GF-D8 (cell line): ENCODE data around the gene DIP2C.
"Not testable (repeated sequence)": the region's sequence is repeated elsewhere in the genome, so short reads cannot be mapped to it uniquely, and the experiment has no call there.

ENCODE experiments used
- DNase-seq: peaks from one replicate; lab custom pipeline; 2025; lab: John Stamatoyannopoulos, UW

The DIP2C gene

GRCh38 chr10:352476-353235 is 336.8 kb downstream of the DIP2C start:
- DNase-seq = no peak

DNA sequence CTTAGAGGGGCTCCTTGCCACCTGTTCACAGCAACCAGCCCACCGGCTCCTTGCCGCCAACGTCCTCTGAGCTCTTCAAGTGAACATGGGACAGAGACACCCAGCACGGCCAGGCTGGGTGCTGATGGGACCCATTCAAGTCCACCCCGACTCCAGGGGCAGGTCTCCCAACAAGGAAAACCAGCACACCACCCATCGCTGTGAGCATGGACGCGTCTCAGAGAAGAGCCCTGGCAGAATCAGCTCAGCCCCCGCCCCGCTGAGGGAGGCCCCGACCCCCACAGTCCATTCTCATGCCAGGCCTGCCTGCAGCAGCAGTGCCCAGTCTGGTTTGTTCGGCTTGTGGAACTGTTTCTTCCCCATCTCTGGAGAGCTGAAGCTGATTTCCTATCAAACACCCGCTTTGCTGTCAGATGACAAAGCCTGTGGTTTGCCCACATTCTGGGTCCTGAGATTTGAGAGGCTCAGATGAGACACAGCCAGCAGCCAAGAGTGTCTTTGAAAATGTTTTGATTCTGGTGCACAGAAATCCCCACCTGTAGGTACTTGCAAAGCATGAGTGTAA is 337.6 kb downstream of the DIP2C start:
- no peak for DNase-seq

DNA sequence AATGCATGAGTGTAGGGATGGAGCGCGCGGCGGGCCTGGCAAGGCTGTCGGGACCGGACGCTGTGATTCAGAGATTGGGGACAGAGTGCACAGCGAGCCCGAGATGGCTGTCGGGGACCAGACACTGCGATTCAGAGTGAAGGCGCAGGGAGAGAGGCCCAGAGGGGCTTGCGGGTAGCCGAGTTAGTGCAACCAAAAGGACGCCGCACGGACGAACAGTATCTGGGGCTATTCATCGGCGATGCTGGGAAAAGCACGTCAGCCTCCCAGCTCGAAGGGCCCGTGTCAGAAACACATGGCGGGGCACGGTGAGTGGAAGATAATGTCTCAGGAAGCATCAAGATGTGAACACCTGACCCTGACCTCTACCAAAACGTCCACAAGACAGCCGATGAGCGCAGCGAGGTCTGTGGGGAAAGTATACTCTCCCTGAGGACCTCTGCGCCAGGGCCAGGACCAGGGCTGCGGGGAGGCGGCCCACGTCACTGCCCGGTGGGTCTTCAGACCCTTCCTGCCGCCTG is 338.4 kb downstream of the DIP2C start:
- no peak for DNase-seq

- DNase-seq = no peak
These were observed 340.4 kb downstream of the DIP2C start for GRCh38 chr10:349081-349480.

DNA sequence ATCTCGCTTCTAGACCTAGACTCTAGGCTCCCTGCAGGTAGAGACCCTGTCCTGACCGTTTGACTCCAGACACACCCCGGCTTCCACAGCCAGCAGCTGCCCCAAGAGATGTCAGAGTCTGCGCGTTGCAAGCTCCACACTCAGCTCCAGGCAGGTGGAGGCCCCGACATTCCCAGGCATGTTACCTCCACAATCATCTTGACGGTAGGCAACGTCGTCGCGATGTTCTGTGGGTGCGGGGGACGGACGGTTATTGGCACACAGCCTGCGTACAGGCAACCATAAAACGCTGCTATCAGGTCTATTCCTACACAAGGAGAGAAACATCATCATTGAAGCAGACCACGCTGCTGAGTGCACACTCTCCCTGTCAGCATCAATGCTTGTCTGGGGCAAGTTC is 341.0 kb downstream of the DIP2C start:
- no peak for DNase-seq

- not testable (repeated sequence) for DNase-seq
These were observed 341.7 kb downstream of the DIP2C start for GRCh38 chr10:347774-348173.

DNA sequence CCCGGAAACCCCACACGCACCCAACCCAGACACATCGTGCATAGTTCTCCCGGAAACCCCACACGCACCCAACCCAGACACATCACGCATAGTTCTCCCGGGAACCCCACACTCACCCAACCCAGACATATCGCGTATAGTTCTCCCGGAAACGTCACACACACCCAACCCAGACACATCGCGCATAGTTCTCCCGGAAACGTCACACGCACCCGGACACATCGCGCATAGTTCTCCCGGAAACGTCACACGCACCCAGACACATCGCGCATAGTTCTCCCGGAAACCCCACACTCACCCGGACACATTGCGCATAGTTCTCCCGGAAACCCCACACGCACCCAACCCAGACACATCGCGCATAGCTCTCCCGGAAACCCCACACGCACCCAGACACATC is 342.3 kb downstream of the DIP2C start:
- not testable (repeated sequence) for DNase-seq

- DNase-seq = no peak
These were observed 344.8 kb downstream of the DIP2C start for GRCh38 chr10:344582-345200.

DNA sequence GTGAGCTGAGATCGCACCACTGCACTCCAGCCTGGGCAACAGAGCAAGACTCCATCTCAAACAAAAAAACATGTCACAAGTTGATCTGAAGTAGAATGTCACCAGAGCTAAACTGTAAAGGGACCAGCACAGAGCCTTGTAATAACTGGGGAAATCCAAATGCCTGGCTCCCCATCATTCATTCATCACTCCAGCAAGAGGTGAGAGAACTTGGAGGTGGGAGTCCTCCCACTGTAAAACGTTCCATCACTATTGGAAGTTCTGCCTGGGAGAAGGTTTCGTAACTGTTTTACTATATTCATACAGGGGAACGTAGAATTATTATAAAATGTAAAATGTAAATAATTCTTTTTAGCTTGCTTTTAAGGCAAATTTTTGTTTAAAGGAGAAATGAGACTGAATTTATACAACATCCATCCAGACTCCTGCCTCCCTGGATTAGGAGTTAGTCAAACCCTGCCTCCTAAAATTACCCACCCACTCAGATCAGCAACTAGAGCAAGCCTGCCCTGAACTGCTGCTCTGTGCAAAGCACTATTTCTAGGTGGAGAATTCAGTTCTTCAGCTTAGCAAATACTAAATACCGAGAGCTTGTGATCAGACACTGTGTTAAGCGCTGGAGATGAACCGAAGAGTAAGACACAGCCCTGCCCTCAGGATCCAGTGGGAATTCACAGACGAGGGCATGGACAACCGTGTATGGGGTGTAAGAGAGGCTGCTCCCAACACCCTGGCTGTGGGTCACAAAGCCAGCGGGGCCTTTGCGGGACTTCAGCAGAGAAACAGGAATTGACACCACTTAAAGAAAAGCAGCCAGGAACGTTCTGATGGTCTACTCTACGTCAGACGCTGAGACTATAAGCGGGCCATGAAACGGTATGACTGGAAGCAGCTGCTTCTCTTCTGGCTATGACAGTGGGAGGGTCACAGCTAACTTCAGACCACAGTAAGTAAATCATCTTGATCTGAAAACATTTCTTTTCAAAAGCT is 345.9 kb downstream of the DIP2C start:
- DNase-seq = no peak

DNA sequence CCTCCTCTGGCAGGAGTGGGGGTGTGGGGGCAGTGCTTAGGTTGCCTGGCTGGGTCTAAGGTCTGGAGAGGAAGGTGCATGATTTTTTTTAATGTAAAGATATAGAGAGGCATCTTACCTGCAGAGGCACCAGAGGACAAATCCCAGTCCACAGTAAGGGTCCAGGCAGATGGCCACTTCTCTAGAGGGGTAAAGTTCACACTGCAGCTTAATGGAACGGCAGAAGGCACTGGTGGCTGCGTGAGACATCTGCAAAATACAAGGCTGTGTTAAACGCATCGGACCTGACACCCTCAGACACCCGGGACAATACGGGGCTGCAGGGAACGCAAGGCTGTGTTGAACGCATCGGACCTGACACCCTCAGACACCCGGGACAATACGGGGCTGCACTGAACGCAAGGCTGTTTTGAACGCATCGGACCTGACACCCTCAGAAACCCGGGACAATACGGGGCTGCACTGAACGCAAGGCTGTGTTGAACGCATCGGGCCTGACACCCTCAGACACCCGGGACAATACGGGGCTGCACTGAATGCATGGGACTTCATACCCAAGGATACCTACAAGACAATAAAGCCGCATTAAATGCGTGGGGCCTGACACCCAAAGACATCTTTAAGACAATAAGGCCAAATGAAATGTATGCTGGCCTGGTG is 348.3 kb downstream of the DIP2C start:
- no peak for DNase-seq

DNA sequence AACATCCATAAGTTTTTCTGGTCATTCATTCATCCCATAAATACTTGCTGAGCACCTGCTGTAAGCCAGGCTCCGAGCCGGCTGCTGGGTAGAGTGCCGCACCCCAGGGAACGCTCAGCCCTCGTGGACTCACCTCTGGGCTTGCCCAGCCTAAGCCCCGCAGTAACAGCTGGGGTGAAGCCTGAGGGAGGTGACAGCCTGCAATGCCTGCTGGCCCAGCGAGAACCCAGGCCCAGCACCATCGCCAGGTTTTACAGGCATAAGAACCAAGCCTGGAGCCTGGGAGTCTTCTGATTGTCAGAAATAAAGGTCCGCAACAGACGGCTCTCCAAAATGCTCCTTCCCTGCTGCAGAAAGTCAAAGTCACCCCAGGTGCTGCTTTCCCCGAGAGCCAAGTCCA is 348.8 kb downstream of the DIP2C start:
- no peak for DNase-seq

GRCh38 chr10:339038-339391 is 350.5 kb downstream of the DIP2C start:
- DNase-seq = no peak

DNA sequence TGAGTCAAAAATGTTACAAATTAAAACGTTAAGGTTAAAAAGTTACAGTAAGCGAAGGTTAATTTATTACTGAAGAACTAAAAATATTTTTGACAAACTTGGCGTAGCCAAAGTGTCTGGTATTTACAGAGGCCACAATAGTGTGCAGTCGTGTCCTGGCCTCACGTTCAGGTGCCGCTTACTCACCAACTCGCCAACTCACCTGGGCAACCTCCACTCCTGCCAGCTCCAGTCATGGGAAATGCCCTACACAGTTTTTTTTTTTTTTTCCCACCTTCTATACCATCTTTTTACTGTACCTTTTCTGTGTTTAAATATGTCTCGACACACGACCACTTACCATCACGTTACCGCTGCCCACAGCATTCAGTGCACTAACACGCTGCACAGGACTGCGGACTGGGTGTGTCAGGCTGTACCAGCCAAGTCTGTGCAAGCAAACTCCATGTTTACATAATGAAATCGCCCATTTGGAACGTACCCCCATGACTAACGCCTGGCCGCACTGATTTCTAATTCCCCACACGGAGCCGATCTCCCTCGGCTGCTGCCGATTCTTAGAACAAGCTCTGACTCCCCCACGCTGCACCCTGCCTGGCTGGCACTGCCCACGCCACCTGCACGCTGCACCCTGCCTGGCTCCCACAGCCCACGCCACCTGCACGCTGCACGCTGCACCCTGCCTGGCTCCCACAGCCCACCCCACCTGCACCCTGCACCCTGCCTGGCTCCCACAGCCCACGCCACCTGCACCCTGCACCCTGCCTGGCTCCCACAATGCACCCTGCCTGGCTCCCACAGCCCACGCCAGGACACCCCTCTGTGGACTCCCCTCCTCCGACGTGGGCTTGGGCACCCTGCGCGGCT is 351.1 kb downstream of the DIP2C start:
- no peak for DNase-seq

DNA sequence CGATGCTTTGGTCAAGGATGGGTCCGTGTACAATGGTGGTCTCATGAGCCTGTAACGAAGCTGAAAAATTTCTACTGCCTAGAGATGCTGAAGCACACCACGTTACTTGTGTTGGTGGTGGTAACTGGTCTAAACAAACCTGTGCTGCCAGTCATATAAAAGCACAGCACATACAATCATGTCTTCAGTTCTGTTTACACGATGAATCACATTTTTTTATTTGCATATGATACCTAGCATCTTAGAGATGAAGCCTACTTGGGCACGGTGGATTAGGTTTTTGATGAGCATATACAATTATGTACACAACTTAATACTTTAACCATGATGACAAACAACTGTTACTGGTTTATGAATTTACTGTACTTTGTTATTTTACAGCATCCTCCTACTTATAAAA is 353.2 kb downstream of the DIP2C start:
- DNase-seq = no peak

DNA sequence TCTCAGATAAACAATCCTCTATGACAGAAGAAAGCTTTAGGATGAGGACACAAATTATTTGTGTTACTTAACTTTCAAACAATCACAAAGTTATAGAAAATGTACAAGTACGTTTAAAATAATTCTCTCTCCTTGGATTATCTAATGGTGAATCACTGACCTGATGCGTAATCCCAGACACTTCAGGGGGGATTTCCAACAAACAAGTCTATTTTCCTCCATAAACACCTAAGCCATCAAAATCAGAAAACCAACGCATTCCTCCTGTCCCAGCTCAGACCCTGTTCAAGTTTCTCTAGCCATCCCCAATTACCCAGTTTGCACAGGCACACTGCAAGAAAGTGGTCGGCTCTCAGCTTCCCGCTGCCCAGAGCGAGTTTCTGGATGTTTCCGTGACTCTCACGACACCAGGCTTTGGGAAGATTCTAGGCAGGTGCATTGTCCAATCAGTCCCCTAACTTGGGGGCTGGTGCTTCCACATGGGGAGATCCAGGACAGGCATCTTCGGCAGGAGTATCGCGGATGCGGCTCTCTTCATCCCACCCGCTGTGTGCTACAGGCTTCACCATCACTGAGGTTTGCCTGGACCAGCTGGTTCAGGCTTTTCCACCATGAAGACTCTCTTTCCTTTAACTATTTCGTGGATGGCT is 354.2 kb downstream of the DIP2C start:
- DNase-seq = no peak

DNA sequence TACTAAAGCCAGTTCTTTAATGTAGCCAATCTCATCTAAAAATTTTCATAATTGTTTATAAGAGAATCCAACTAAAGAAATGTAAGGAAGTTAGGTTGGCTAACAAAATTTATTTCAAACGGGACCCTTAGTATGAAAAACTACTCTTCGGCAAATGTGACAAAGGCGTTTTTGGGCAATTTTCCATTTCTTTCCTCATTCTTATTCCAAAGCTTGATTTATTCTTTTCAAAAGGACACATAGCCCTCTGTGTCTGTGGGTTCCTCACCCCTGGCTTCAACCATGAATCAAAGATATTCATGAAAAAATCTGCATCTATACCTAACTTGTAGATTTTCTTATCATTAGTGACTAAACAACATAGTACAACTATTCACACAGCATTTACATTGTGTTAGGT is 358.3 kb downstream of the DIP2C start:
- no peak for DNase-seq

DNA sequence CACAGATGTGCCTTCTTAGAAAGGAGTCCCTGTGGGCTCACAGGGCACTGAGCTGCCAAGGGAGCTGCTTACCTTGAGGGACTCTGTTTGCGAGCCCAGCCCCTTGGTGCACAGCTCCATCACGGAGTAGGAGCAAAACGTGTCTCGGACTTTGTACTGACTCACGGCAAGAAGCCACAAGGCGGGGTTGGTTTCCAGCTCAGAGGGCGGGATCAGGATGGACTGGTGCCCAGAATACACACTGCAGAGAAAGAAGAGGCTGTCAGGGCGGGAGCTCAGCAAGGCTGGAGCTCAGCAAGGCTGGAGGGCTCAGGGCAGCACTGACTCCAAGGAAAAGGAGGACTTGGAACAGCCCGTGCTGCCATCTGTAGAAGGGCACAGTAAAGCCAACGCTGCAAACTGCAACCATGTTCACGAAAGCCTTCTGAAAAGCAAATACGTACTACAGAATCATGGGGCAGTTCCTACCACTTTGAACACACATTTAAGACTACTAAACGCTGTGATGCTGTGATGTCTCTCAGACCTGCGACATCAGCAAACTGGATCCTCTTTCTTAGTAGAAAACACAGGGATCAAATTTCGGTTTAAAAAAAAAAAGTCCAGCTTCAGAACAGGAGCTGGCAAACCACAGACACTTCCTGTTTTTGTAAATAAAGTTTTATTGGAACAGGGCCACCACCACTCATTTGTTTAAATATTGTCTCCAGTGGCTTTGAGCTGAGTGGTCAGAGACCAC is 359.9 kb downstream of the DIP2C start:
- peak; percentile 41 for DNase-seq

GRCh38 chr10:327889-328852 is 361.3 kb downstream of the DIP2C start:
- DNase-seq = no peak
